HG03442 (cell line): ENCODE measurements around the gene APBB2.

Experiments used
- ATAC-seq: cut with Tn5 transposase; IDR thresholded peaks from one replicate; pipeline ENCODE4 v1.9.1; 2021; ENCODE audit warnings: mild to moderate bottlenecking, moderate library complexity; ENCODE audit not compliant: unreplicated experiment

The APBB2 gene

DNA sequence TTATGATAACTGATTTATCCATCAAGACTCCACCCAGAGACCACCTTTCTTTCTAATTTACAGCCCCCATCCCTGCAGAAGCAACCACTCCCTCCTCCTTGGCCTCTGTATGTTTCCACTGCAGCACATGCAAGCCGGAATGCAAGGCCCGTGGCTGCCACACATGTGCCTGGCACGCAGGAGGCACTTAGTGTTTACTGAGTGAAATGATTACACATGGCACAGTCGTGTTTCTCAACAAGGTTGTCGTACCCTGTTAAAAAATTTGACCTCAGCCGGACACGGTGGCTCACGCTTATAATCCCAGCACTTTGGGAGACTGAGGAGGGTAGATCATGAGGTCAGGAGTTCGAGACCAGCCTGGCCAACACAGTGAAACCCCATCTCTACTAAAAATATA is 104.3 kb downstream of the APBB2 start:
- no peak for ATAC-seq

DNA sequence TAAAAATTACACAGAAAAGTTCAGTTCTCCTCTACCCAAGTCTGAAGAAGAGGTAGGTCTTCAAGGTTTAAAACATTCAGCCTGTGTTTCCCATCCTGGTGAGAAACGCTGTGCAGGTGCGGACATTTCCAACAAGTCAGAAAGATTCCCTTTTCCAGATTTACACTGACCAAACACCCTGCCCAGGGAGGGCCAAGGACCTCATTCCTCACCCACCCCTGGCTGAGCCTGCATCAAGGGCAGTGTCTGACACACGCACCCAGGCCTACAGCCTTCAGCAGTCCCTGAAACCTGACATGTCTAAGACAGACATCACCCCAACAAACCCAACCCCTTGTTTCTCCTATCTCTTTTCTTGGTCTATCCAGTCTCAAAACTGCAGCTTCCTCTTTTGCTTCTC is 105.9 kb downstream of the APBB2 start:
- no peak for ATAC-seq

DNA sequence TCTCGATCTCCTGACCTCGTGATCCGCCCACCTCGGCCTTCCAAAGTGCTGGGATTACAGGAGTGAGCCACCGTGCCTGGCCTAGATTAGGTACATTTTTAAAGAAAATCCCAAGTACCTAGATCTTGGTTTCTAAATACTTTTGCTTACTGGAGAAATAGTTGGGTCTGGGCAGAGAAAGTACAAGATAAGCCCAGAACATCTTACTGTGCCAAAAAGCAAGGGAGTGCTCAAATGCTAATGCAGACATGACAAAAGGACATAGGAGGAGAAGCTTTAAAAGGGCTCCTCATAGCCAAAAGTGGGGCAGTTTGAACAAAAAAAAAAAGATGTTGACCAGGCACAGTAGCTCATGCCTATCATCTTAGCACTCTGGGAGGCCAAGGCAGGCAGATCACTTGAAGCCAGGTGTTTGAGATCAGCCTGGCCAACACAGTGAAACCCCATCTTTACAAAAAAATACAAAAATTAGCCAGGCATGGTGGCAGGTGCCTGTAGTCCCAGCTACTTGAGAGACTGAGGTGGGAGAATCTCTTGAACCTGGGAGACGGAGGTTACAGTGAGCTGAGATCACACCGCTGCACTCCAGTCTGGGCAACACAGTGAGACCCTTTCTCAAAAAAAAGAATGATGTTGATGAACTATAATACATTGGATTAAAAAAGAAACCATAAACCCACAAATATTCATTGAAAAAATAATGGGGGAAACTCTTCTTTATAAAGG is 107.5 kb downstream of the APBB2 start:
- ATAC-seq: no peak

DNA sequence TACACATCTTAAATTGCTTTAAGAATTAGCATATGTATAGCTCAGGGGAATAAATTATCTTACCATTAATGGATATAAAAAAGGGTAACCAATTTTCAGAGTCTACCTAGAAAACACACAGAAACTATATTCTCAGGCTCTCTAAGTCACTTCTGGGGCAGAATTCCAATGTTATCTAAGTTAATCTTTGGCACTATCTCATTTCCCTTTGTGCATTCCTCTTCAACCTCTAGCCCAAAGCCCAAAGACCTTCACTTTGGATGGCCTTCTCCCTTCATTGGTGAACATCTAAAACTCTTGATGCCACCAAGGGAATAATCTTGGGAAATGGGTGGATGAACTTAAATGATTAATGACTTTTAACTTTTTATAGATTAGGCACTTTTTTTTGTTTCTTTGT is 108.3 kb downstream of the APBB2 start:
- no peak for ATAC-seq

DNA sequence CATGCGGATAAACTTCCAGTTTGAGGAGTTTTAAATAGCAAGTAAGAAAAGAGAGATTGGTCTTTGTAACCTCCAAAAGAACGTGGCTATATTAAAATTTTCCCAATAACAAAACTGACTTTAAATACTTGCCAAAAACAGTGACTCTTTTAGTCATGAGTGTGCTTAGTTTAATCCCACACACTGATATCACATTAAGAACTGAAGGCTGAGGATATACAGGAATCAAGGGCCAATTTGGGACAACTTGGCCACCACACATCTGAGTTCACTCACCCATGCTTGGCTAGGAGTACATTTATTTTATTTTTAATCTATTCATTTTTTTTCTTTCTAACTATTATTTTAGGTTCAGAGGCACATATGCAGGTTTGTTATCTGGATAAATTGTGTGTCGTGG is 110.2 kb downstream of the APBB2 start:
- no peak for ATAC-seq

DNA sequence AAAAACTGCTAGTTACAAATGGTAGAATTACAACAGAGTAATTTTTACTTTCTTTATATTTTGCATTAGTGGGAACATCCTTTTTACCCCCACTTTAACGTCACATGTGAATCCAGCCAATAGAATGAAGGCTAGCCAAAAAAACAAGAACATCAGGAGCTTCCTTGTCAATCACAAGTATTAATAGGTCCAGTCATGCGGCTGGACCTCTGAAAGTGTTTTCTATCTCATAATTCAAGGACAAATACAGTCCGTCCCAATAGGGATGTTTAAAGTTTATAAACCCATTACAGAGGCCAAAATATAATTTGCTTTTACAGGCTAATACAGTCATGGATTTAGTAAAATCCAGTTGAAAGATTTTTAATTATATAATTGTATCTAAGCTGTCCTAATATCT is 110.7 kb downstream of the APBB2 start:
- no peak for ATAC-seq

DNA sequence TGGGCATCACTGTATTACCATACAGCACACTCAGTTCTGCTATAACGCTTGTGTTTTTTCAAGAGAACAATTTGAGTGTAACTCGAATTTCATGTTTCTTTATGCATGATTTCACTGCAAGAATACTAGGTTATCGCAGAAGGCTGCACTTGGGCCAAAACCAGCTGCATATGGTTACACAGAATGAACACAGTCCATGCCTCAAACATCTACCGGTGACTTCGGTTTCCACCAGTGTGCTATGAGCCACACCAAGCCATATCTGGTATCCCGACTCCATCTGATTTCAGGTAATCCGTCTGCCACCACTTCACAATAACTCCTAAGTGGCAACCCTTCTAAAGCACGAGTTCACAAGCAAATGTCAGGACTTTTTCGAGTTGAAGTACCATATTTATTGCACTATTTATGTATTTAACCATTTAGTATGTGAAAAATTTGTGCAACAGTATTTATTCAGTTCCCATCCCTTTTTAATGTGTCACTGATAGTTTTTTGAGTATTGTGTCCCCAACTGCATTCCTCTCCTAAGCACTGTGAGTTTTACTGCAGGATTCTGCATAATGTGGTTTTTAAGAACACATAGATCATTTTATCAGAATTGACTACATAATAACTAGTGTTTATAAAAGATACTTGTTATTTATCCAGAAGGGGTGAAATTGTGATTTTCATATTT is 111.8 kb downstream of the APBB2 start:
- no peak for ATAC-seq

DNA sequence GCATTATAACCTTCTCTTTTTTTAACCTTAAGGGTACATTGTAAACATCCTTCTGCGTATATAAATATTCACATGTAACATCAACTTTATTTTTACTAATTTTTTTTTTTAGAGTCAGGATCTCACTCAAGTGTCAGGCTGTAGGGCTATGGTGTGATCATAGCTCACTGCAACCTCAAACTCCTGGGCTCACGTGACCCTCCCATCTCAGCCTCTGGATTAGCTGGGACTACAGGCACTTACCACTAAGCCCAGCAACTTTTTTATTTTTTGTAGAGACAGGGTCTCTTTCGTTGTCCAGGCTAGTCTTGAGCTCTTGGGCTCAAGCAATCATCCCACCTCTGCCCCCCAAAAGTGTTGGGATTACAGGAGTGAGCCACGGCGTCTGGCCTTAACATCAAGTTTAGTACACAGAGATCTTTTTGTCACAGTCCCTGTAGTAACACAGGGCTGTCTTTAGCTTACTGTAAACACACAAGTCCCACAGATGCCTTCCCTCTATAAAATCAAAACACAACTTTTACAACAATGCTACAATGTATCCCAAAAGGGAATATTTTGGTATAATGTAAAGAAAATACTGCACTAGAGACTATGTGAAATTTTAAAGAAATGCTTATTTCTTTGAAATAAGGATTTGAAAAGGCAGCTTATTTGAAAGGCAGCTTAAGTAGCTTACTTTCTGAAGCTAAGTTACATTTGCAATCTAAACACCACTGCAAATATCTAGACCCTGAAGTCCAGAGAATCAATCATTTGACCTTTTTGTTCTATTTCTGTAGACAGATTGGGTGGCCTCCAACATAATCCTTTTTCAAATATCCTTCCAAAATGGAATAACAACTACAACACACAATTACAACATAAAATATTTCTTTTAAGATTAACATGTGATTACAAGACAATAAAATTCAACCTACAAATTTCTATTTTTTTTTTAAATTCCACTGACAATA is 116.0 kb downstream of the APBB2 start:
- no peak for ATAC-seq

DNA sequence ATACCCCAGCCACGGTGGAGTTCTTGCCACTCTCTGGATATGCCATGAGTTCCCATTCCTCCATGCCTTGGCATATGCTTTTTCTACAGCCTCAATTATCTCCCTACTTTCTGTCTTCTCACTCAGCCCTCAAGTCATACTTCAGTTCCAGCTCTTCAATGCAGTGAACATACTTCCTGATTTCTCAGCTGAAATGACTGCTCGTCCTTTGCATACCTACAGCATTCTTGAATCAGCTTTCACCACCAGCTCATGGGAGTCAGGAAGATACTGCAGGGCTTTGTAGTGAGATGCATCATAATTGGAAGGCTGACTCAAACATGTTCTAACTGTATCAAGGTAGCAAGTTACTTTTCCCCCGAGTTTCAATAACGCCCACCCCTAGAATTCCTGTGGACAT is 118.4 kb downstream of the APBB2 start:
- ATAC-seq: no peak

DNA sequence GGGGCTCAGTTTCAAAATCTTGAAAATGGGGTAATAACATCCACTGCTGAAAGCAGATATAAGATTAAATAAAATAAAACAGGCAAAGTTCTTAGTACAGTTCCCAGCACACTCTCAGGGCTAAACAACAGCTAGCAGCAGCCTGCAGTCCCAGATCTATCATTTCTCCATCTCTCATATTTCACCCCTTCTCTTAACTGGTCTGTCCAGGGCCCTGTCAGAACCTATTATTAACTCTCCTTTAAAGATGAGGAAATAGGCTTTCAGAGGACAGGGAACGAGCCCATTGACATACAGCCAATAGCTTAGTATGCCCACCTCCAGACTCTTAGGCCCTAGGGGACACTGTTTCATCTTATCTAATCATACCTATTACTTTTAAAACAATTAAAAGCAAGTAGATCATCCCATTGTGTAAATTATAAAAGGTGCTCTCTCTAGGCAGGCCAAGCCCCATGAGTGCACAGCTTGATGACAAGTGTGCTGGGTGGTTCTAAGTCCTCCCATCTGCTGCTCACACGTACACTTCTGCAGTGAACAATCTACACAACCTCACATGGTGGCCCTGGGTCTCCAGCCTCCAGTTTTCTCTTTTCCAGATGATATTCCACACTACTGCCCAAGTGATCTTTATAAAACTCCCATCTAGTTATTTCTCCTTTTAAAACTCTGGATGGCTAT is 119.0 kb downstream of the APBB2 start:
- ATAC-seq: no peak

DNA sequence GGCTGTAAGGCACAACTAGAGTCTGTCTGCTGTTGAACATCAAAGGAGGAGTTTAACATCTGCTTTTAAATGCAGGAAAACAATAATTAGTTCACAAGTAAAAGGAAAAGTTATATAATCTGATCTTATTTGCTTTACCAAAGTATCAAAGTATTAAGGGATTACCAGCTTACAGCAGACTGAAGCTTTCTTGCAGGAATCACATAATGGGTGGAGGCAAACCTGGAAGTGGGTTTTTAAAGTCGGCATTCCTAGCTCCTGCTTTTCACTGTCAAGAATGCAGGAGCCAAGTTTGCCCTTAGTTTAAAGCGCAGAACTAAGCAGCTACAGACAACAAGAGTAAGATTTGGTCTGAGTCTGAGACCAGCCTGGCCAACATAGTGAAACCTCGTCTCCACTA is 122.2 kb downstream of the APBB2 start:
- ATAC-seq: no peak

DNA sequence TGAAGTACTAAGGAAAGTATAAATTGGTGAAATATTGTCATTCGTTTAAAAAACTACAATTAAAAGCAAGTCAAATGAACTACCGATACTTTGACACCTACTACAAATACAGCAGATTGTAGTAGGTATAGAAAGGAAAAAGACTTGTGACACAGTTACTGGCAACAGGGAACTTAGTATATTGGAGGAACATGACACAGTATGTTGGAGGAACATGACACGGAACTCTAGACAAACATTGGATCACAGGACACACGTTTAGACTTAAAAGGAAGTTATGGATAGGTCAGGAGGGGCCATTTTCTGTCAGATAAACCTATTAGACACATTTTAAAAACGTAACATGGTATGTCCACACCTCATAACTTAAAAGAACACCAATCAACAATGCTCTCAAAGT is 132.5 kb downstream of the APBB2 start:
- ATAC-seq: no peak

DNA sequence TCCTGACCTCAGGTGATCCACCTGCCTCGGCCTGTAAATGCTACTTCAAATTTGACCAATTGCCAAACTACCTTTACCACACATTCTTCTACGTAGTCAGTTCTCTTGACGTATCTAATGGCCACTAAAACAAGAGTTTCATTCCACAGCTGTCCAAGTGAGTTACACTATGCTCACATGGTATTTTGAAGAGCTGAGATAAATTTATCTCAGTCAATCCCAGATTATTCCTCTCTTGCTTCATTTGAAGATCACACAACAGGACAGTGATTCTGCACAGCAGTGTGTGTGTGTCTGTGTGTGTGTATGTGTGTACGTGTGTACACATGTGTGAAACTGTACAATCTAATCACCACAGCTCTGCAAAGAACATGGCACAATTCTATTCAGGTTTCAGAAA is 133.4 kb downstream of the APBB2 start:
- ATAC-seq: no peak

DNA sequence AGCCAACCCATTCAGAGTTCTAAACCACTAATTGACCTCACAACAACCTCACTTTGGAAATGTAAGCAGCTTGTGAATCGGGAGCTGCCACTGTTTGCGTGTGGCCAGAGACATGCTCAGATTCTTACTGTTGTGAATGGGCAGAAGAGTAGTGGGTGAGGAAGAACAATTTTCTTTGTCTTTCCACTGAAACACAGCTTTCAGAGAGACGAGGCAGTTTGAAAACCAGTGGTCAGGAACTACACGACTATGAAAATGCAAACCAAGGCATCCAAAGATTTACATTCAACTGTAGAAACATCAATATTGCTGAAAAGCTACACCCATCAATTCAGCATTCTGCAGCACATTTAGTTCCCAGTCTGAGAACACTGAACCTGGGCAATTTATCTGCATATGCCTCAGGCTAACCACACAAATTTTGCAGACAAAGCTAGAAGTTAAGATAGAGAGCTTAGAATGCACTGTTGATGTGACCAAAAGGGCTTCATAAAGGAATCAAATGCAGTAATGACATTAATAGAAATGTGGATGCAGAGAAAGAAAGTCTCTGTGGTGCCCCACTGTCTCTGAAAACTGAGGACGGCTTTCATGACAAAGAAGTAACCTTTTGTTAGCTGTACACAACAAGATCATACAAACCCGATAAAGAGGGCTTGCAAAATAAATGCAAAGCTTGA is 134.3 kb downstream of the APBB2 start:
- ATAC-seq: no peak

DNA sequence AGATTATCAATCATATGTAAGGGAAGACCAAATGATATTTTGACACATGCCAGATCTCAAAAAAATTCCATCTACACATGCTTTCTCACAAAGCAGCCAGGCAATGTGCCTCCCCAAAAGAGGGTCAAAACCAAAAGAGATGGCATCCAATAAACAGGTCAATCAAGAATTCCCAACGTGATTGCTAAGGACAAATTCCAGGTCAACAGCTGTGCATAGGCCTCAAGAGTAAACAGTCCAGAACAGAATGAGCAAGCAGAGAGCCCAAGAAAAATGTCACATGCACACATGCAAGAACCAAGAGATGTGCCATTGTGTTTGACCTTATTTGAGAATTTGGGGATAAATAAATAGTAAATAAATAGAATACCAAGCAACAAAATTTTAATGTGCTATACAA is 136.7 kb downstream of the APBB2 start:
- ATAC-seq: no peak

DNA sequence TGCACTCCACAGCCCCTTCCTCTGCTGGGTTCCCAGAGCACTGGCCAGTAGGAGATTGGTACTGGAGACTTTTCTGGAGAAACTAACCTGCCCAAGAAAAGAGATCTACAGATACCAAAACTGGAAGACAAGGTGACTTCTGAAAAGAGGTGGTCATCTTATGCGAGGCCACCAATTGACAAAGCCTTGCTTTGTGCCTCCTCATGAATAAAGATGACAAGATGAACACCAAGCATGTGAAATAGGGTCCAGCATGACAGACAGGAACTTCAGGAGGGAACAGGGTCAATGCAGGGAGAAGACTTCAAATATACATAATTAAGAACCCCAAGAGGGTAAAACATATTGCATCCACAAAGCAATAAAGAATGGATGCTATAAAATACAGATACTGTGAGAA is 137.9 kb downstream of the APBB2 start:
- no peak for ATAC-seq

DNA sequence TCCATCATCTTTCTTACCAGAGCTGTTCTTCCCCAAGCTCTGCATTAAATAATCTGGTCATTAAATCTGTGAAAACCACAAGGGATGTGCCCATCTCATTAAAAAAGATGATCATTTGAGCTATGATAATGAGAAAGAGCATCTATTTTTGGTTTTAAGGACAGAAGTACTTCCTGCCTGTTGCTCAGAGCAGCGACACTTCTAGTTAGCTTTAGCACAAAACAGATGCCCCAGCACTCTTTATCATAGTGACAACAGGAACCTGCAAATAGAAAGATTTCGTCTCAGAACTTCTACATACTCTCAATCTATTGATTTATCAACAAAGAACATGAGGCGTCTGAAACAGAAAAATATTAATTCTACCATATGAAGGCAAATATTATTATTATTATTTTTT is 140.1 kb downstream of the APBB2 start:
- no peak for ATAC-seq

DNA sequence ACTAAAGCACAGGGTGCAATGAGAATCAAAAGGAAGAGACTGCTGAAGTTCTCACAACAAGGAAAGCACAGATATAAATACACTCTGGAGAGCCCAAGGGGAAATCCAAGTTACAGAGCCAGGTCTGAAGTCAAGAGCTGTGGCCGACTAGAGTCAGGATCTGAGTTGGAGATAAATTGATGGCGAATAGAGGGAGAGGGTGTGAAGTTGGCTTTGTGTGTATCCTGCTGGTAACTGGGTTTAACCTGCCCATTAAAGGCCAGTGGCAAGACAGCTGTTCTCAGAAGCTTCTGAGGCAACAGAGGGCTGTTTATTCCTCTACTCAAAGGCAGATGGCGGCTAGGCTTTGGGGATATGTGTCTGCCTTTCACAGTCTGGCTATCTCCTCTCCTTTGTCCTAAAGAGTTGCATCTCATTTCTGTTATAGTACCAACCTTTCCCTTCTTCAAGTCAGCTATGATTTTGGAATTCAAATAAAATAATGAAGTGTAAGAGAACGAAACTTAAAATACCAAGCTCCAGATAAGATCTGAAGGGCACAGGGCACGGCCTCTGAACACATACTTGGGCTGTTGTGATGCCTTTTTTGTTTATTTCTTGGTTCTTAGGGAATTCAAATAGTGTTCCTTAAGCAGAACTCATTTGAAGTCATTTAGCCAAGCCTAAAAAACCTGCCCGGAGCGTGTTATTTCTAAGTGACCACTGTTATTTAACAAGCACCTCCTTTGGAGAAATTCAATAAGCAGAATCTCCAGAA is 142.1 kb downstream of the APBB2 start:
- peak; percentile 47 for ATAC-seq

DNA sequence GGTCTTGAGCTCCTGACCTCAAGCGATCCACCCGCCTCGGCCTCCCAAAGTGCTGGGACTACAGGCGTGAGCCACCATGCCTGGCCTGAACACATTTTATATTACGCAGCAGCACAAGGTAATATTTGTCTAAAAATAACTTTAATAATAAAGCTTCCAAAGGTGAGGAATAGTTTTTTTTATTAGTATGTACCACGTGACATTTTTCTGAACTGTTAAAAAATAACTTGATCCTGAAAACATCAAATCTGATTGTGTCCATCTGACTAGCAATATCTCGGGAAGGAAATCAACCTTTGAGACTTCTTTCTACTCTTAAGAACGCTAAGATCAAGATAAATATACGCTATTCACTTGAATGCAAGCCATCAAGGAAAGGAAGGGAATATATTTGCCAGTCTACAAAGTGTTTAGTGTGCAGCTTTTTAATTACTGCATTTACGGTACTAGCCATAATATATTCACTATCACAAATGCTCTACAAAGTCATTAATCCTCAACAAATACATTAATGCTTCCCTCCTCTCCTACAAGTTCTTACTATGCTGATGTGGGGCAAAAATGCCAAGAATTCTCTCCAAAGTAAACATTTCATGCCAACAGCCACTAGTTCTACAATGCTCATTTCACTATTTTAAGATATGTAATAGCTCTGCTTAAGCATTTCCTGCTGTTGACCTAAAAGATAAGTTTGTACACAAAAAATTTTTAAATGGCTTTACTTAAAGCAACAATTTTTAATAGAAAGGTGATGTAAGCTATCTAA is 143.6 kb downstream of the APBB2 start:
- no peak for ATAC-seq
